Measurements from ENCODE around the gene MICAL2.

The MICAL2 gene

GRCh38 chr11:12289667-12290476 lies 179.5 kb downstream of the MICAL2 start:
- in situ Hi-C loops (cut with MboI; ENCODE audit: low sequenced_read_pairs) = loop anchor here (5.0 to 25.0 kb wide), 2 partner anchors 243 to 503 kb away; no protein-coding TSS in a partner anchor

- in situ Hi-C loops (cut with MboI; ENCODE audit: low sequenced_read_pairs) = loop anchor here (25.0 kb wide), 1 partner anchor 503 kb away; no protein-coding TSS in a partner anchor
Measured at GRCh38 chr11:12290477-12290922, 180.1 kb downstream of the MICAL2 start.

GRCh38 chr11:12291313-12291712 lies 180.9 kb downstream of the MICAL2 start:
- in situ Hi-C loops (cut with MboI; ENCODE audit: low sequenced_read_pairs) = loop anchor here (25.0 kb wide), 1 partner anchor 504 kb away; no protein-coding TSS in a partner anchor

DNA sequence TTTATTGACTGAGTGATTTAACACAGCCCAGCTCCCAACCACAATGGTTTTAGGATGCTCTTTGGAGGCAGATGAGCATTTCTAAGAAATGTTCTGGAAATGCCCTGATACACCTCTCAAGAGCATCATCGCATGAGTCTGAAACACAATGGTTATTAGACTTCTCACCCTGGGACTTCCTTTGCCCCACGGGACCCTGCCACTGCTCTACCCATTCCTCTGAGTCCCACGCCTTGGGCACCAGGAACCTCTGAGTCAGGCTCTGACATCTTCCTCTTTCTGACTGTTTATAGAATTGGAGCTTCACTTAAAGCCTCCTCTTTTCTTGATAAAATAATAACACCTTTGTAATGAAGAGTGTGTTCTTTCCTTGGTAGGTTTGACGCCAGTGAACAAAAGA lies 181.4 kb downstream of the MICAL2 start:
- in situ Hi-C loops (cut with MboI; ENCODE audit: low sequenced_read_pairs) = loop anchor here (25.0 kb wide), 1 partner anchor 504 kb away; no protein-coding TSS in a partner anchor

GRCh38 chr11:12292766-12293165 lies 182.4 kb downstream of the MICAL2 start:
- in situ Hi-C loops (cut with MboI; ENCODE audit: low sequenced_read_pairs) = loop anchor here (25.0 kb wide), 1 partner anchor 505 kb away; no protein-coding TSS in a partner anchor

DNA sequence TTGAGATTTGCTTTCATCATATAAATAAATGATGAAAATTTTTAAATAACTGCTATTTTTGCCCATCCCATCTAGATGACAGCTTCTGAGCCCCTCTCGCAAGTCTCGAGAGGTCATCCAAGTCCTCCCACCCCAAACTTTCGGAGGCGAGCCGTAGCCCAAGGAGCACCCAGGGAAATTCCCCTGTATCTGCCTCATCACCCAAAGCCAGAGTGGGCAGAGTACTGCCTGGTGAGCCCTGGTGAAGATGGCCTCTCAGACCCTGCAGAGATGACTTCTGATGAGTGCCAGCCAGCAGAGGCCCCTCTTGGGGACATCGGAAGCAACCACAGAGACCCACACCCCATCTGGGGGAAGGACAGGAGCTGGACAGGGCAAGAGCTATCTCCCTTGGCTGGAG lies 183.1 kb downstream of the MICAL2 start:
- in situ Hi-C loops (cut with MboI; ENCODE audit: low sequenced_read_pairs) = loop anchor here (25.0 kb wide), 1 partner anchor 506 kb away; no protein-coding TSS in a partner anchor

GRCh38 chr11:12294613-12295012 lies 184.2 kb downstream of the MICAL2 start:
- in situ Hi-C loops (cut with MboI; ENCODE audit: low sequenced_read_pairs) = loop anchor here (25.0 kb wide), 1 partner anchor 507 kb away; no protein-coding TSS in a partner anchor

GRCh38 chr11:12295943-12296342 lies 185.6 kb downstream of the MICAL2 start:
- in situ Hi-C loops (cut with MboI; ENCODE audit: low sequenced_read_pairs) = loop anchor here (25.0 kb wide), 1 partner anchor 509 kb away; no protein-coding TSS in a partner anchor

- in situ Hi-C loops (cut with MboI; ENCODE audit: low sequenced_read_pairs) = loop anchor here (25.0 kb wide), 1 partner anchor 511 kb away; no protein-coding TSS in a partner anchor
Measured at GRCh38 chr11:12298610-12299009, 188.2 kb downstream of the MICAL2 start.

DNA sequence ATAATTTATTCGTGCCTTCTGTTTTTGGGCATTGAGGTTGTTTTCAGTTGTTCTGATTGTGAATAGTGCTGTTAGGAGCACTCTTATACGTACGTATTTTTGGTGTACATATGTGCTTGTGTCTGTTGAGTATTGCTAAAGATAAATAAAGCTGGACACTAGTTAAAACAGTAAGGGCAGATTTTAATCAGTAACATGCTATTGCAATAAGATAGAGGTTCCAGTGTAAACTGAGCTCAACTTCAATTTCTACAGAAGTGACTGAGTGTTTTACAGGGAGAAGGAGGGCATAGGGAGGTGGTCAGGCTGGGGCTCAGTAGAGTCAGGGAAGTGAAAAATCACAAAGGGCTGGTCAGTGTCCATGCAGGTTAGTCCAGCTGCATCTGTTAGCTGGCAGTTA lies 191.0 kb downstream of the MICAL2 start:
- in situ Hi-C loops (cut with MboI; ENCODE audit: low sequenced_read_pairs) = no loop called here

DNA sequence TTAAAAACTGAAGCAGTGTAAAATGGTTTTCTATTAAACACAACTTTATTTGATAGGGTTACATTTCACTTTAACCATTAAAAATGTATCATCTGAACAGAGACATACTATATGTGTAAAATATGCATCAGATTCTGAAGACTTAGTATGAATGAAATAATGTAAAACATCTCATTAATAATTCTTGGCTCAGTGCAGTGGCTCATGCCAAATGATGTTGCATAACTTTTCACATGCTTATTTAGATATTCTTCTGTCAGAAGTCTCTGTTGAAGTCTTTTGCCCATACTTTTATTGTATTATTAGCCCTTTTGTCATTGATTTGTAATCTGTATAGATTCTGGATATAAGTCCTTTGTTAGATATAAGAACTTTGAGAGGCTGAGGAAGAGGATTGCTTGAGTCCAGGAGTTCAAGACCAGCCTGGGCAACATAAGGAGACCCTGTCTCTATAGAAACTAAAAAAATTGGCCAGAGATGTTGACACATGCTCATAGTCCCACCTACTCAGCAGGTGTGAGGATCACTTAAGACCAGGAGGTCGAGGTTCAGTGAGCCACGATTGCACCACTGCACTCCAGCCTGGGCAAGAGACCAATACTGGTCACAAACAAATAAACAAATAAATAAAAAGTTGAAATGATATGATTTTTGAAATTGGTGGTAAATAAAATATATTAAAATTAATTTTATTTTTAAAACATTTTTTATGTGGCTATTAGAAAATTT lies 193.2 kb downstream of the MICAL2 start:
- in situ Hi-C loops (cut with MboI; ENCODE audit: low sequenced_read_pairs) = no loop called here

DNA sequence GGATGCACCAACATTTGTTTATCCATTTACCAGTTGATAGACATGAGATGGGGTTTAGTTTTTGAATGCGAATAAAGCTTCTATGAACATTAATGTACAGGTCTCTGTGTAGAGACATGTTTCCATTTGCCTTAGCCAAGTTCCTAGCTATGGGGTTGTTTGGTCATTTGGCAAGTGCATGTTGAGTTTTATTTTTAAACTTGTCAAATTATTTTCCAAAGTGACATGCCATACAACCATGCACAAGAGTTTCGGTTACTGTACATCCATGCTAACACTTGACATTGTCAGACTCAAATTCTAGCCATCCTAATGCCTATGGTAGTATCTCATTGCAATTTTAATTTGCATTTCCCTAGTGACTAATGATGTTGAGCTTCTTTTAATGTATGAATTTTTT lies 196.4 kb downstream of the MICAL2 start:
- in situ Hi-C loops (cut with MboI; ENCODE audit: low sequenced_read_pairs) = no loop called here

DNA sequence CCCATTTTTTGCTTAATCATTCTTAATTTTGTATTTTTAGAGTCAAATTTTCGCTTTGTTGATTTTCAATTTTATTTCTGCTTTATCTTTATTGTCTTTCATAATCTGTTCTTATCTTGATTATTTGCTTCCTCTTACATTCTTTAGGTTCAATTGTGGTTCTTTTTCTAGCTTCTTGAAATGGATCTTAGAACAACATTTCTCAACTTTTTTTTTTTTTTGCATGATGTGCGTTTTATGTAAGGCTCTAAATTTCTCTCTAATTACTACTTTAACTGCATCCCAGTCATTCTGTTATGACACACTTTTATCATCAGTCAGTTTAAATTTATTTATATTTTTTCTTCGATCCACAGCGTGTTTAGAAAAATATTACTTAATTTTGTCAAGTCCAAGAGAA lies 201.7 kb downstream of the MICAL2 start:
- in situ Hi-C loops (cut with MboI; ENCODE audit: low sequenced_read_pairs) = no loop called here
